ENCODE measurements around the gene NAALADL2. TPM values are rescaled to one million over a fixed set of nuclear protein-coding genes. Genes with fewer than 3 reads are reported as not detected.

Gene NAALADL2
- total RNA-seq, 1 donor from 2014 or later, result 11.5 TPM

DNA sequence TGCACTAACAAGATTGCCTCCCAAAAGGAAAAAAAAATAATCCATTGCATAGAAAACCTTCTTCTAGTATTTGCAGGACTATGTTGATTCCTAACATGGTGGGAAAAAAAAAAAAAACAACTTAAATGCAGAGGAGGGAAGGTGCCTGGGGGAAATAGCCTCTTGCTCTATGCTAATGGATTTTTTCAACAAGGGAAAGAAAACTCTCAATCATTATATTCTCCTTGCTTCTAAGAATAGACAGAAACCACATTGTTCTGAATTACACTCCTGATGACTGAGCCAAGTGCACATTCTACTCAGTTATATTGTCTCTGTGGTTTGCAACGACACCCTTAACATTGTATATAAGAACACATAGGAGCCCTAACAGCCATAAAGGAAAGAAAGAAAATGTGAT lies 760.2 kb downstream of the NAALADL2 start:
- no peak for TF ChIP-seq EZH2 (IDR thresholded peaks at IDR 0.05)
- no peak for TF ChIP-seq EZH2phosphoT487 (IDR thresholded peaks at IDR 0.05)
- TF ChIP-seq, protein P1, sequence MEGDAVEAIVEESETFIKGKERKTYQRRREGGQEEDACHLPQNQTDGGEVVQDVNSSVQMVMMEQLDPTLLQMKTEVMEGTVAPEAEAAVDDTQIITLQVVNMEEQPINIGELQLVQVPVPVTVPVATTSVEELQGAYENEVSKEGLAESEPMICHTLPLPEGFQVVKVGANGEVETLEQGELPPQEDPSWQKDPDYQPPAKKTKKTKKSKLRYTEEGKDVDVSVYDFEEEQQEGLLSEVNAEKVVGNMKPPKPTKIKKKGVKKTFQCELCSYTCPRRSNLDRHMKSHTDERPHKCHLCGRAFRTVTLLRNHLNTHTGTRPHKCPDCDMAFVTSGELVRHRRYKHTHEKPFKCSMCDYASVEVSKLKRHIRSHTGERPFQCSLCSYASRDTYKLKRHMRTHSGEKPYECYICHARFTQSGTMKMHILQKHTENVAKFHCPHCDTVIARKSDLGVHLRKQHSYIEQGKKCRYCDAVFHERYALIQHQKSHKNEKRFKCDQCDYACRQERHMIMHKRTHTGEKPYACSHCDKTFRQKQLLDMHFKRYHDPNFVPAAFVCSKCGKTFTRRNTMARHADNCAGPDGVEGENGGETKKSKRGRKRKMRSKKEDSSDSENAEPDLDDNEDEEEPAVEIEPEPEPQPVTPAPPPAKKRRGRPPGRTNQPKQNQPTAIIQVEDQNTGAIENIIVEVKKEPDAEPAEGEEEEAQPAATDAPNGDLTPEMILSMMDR (IDR thresholded peaks at IDR 0.05), result no peak
- no peaks in the 10 kb centered on the region for H3K36me3 ChIP-seq
- H3K4me3 ChIP-seq, result no peak overlapping the region
- H3K4me3 Mint-ChIP-seq, result no peak overlapping the region
- DNase-seq (ENCODE audit: low spot score), result no peak
- H3K9ac ChIP-seq, result no peak overlapping the region
- no peaks in the 10 kb centered on the region for H3K4me1 ChIP-seq
- no peak overlapping the region for H2AFZ ChIP-seq (replicated peaks)
- H3K36me3 Mint-ChIP-seq, result no peaks in the 10 kb centered on the region
- peaks cover 16% of the 10 kb centered on the region for H3K9me3 Mint-ChIP-seq
- H3K4me2 ChIP-seq, result no peak overlapping the region
- H3F3A ChIP-seq (ENCODE audit: low read depth), result no peaks in the 10 kb centered on the region
- no peaks in the 10 kb centered on the region for H3K27me3 ChIP-seq
- H3K9me3 ChIP-seq (ENCODE audit: low read depth), result no peaks in the 10 kb centered on the region
- no peaks in the 10 kb centered on the region for H3K79me2 ChIP-seq (ENCODE audit: low read depth)
- H3K4me1 Mint-ChIP-seq, result no peaks in the 10 kb centered on the region
- H4K20me1 ChIP-seq (ENCODE audit: low read depth), result no peaks in the 10 kb centered on the region
- no peak overlapping the region for H3K27ac Mint-ChIP-seq
- H3K27me3 Mint-ChIP-seq (ENCODE audit: insufficient read depth, low read depth), result peaks cover 3% of the 10 kb centered on the region
- no peak overlapping the region for H3K27ac ChIP-seq

DNA sequence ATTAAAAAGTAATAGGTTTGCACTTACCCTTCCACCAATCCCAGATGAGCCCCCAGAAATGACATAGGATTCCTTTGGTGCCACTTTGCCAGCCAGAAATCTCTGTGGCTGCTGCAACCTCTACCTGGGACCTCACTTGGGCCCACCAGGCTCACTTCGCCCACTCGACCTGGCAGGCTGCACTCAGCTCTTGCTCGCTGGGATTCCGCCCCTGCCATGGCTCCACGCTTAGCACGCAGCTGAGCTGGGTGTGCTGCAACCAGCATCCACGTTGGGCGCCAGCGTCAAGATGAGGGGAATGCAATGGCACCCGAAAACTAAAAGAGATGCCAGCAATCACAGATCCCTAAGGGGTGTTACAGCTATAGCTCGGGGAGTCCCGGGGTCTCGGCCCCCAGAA lies 761.0 kb downstream of the NAALADL2 start:
- no peaks in the 10 kb centered on the region for H3K36me3 Mint-ChIP-seq
- no peaks in the 10 kb centered on the region for H3K4me1 Mint-ChIP-seq

DNA sequence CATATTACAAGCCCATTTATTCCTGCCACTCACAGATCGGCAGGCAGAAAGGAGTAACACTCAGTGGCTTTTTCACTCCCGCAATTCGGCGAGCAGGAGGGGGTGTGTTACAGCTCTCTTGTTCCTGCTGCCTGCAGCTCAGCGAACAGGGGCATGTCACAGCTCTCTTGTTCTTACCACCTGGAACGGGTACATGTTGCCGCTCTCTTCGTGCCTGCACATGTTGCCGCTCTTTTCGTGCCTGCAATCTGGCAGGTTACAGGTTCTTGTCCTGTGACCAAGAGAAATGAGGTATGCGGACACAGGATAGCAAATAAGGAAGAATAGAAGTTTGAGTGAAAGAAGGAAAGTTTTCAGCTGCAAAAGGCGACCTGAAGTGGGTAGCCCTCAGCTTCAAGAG lies 761.4 kb downstream of the NAALADL2 start:
- H3K4me3 ChIP-seq, result no peak overlapping the region
- no peak overlapping the region for H3K4me2 ChIP-seq
- Mint-ChIP-seq H3K4me3 (no peak overlapping the region), H3K27me3 (ENCODE audit: insufficient read depth, low read depth) (peaks cover 3% of the 10 kb centered on the region), H3K9me3 (peaks cover 16% of the 10 kb centered on the region), H3K4me1 (no peaks in the 10 kb centered on the region), H3K27ac (no peak overlapping the region), H3K36me3 (no peaks in the 10 kb centered on the region)
- H3K27ac ChIP-seq, result no peak overlapping the region
- H2AFZ ChIP-seq (replicated peaks), result no peak overlapping the region
- no peaks in the 10 kb centered on the region for H3F3A ChIP-seq (ENCODE audit: low read depth)
- no peaks in the 10 kb centered on the region for H4K20me1 ChIP-seq (ENCODE audit: low read depth)
- no peaks in the 10 kb centered on the region for H3K36me3 ChIP-seq
- no peak for DNase-seq (ENCODE audit: low spot score)
- H3K79me2 ChIP-seq (ENCODE audit: low read depth), result no peaks in the 10 kb centered on the region
- H3K9me3 ChIP-seq (ENCODE audit: low read depth), result no peaks in the 10 kb centered on the region
- no peak for TF ChIP-seq EZH2 (IDR thresholded peaks at IDR 0.05)
- TF ChIP-seq EZH2phosphoT487 (IDR thresholded peaks at IDR 0.05), result no peak
- TF ChIP-seq, protein P1 (IDR thresholded peaks at IDR 0.05), result no peak
- no peak overlapping the region for H3K9ac ChIP-seq
- H3K4me1 ChIP-seq, result no peaks in the 10 kb centered on the region
- H3K27me3 ChIP-seq, result no peaks in the 10 kb centered on the region

More for the DNA sequence above, 761.0 kb downstream of the NAALADL2 start:
- Histone ChIP-seq H3K79me2 (ENCODE audit: low read depth) (no peaks in the 10 kb centered on the region), H4K20me1 (ENCODE audit: low read depth) (no peaks in the 10 kb centered on the region), H3K9ac (no peak overlapping the region), H3K27me3 (no peaks in the 10 kb centered on the region), H3K36me3 (no peaks in the 10 kb centered on the region), H2AFZ (replicated peaks) (no peak overlapping the region), H3K9me3 (ENCODE audit: low read depth) (no peaks in the 10 kb centered on the region), H3K4me3 (no peak overlapping the region), H3K27ac (no peak overlapping the region), H3K4me2 (no peak overlapping the region), H3K4me1 (no peaks in the 10 kb centered on the region), H3F3A (ENCODE audit: low read depth) (no peaks in the 10 kb centered on the region)
- H3K27ac Mint-ChIP-seq, result no peak overlapping the region
- peaks cover 3% of the 10 kb centered on the region for H3K27me3 Mint-ChIP-seq (ENCODE audit: insufficient read depth, low read depth)
- TF ChIP-seq, protein P1 (IDR thresholded peaks at IDR 0.05), result no peak
- TF ChIP-seq EZH2 (IDR thresholded peaks at IDR 0.05) (no peak), EZH2phosphoT487 (IDR thresholded peaks at IDR 0.05) (no peak)
- DNase-seq (ENCODE audit: low spot score), result no peak
- H3K9me3 Mint-ChIP-seq, result peaks cover 16% of the 10 kb centered on the region
- no peak overlapping the region for H3K4me3 Mint-ChIP-seq

All from neural progenitor cell (in vitro differentiated cells).